A549 (cell line): ENCODE data around the gene RHOBTB1.

Experiments
- ATOH8 ChIP-seq: fragments of 250-450 bp; sonication (Bioruptor Pico); IDR thresholded peaks from 2 replicates; pipeline ENCODE4 v1.5.0; 2020; ENCODE audit warnings: low read depth, mild to moderate bottlenecking, moderate library complexity
- BCL3 ChIP-seq: fragments of >200 bp; sonication (Bioruptor Twin); formaldehyde crosslinking; IDR thresholded peaks from 3 replicates; pipeline ENCODE4 v1.6.1; 2016
- CEBPB ChIP-seq, 2 experiments: fragments of >200 bp in 1 of 2; sonication (Bioruptor Twin) in 1 of 2; formaldehyde crosslinking in 1 of 2; IDR thresholded peaks; 2 replicates each; pipeline ENCODE4 v1.6.1; 2012 to 2016
- CTCF ChIP-seq: fragments of >200 bp; sonication (Bioruptor Twin); formaldehyde crosslinking; IDR thresholded peaks from 3 replicates; pipeline ENCODE4 v1.5.1; 2016
- E2F6 ChIP-seq: IDR thresholded peaks from 2 replicates; pipeline ENCODE4 v1.6.1; 2012; ENCODE audit warnings: low read depth, borderline replicate concordance
- ELK1 ChIP-seq: fragments of 150-350 bp; IDR thresholded peaks from 2 replicates; pipeline ENCODE4 v1.6.1; 2014; ENCODE audit warnings: low read depth, mild to moderate bottlenecking, low read length
- EP300 ChIP-seq, 2 experiments: fragments of >200 bp; sonication (Bioruptor Twin); formaldehyde crosslinking; IDR thresholded peaks; 2 replicates in 1 of 2; 3 replicates in 1 of 2; pipeline ENCODE4 v1.6.1; 2016 to 2017
- JUN ChIP-seq, 2 experiments: fragments of >200 bp; sonication (Bioruptor Twin); formaldehyde crosslinking; IDR thresholded peaks; 2 replicates in 1 of 2; 3 replicates in 1 of 2; pipeline ENCODE4 v1.6.1; 2016 to 2017
- KDM1A ChIP-seq: fragments of 200-600 bp; sonication (generic); IDR thresholded peaks from 2 replicates; pipeline ENCODE4 v1.6.1; 2016; ENCODE audit warnings: low read depth, mild to moderate bottlenecking
- MYC ChIP-seq: IDR thresholded peaks from 2 replicates; pipeline ENCODE4 v1.6.1; 2012; ENCODE audit warnings: mild to moderate bottlenecking, inconsistent platforms, low read length, improper control_type of control experiment, borderline replicate concordance
- PHF8 ChIP-seq: fragments of 200-600 bp; sonication (generic); IDR thresholded peaks from 2 replicates; pipeline ENCODE4 v1.6.1; 2016; ENCODE audit warnings: low read depth, mild to moderate bottlenecking, antibody characterized with exemption, moderate library complexity, borderline replicate concordance
- POLR2A ChIP-seq: IDR thresholded peaks from 2 replicates; pipeline ENCODE4 v1.6.1; 2012; ENCODE audit warnings: mild to moderate bottlenecking, low read length
- REST ChIP-seq: fragments of 200-600 bp; sonication (generic); IDR thresholded peaks from 2 replicates; pipeline ENCODE4 v1.6.1; 2016; ENCODE audit warnings: antibody characterized with exemption, mild to moderate bottlenecking, moderate library complexity
- ZNF302 ChIP-seq: fragments of 250-450 bp; sonication (Bioruptor Pico); IDR thresholded peaks from 2 replicates; pipeline ENCODE4 v1.9.0; 2021; ENCODE audit warnings: inconsistent platforms, mild to moderate bottlenecking, moderate library complexity

- no peak for TF ChIP-seq CEBPB (IDR thresholded peaks at IDR 0.05)
- no peak for TF ChIP-seq CTCF
- TF ChIP-seq BCL3 = no peak
- no peak for TF ChIP-seq ELK1
- no peak for TF ChIP-seq REST
- no peak for TF ChIP-seq PHF8
- TF ChIP-seq E2F6 = no peak
- no peak for TF ChIP-seq POLR2A
- no peak for TF ChIP-seq JUN (IDR thresholded peaks at IDR 0.05)
- TF ChIP-seq EP300 (IDR thresholded peaks at IDR 0.05) = no peak
- TF ChIP-seq ZNF302 (CRISPR knock-in tag) = no peak
- TF ChIP-seq MYC = no peak
- TF ChIP-seq KDM1A = no peak
- TF ChIP-seq ATOH8 (CRISPR knock-in tag) = no peak
Measured at GRCh38 chr10:60970526-60970925, 26.5 kb upstream of the RHOBTB1 start.
